Panc1 (cell line): ENCODE results near the gene ATAD5. TPM values are rescaled to one million over a fixed set of nuclear protein-coding genes. Genes with fewer than 3 reads are reported as not detected.
A peak's percentile ranks its signal among the peaks of the same experiment; 100 is the strongest.
"Not testable (repeated sequence)": the region's sequence is repeated elsewhere in the genome, so short reads cannot be mapped to it uniquely, and the experiment has no call there.

Source experiments
- ATAC-seq: fragments of 200-7000 bp; cut with Tn5 transposase; 2 replicates; pipeline ENCODE4 v1.9.1; 2020; ENCODE audit warnings: mild to moderate bottlenecking, moderate library complexity
- BruUV-seq: library from RNA; stranded (reverse); fragments of 400-500 nt; replicated peaks from 2 replicates; lab custom pipeline; 2021; lab: Mats Ljungman, UMichigan
- CTCF ChIA-PET: fragments of 300-600 bp; sonication (Branson Sonifier 250); formaldehyde crosslinking; loops from one replicate; lab custom pipeline; 2022; ENCODE audit warnings: antibody characterized with exemption; lab: Charles Lee
- POLR2A ChIA-PET: fragments of 300-600 bp; sonication (Branson Sonifier 250); formaldehyde crosslinking; loops from one replicate; lab custom pipeline; 2022; ENCODE audit warnings: antibody characterized with exemption; lab: Charles Lee
- DNase-seq: peaks from one replicate; pipeline ENCODE4 v3.0.0-alpha.2; 2010; ENCODE audit warnings: low read depth, low spot score
- H3K27ac ChIP-seq: 2 replicates; pipeline ENCODE4 v1.5.1; 2011; ENCODE audit warnings: mild to moderate bottlenecking, low read length, inconsistent platforms
- H3K27me3 ChIP-seq: fragments of 200-500 bp; sonication (Bioruptor generic); 2 replicates; pipeline ENCODE4 v1.6.0; 2014; ENCODE audit warnings: low read length, inconsistent platforms; ENCODE audit not compliant: control insufficient read depth, insufficient read depth
- H3K36me3 ChIP-seq: fragments of 200-500 bp; sonication (Bioruptor generic); 2 replicates; pipeline ENCODE4 v1.5.1; 2014; ENCODE audit warnings: inconsistent platforms, mild to moderate bottlenecking, low read length, moderate library complexity; ENCODE audit not compliant: control insufficient read depth, insufficient read depth
- H3K4me1 ChIP-seq: 2 replicates; pipeline ENCODE4 v1.5.1; 2011; ENCODE audit warnings: inconsistent platforms, mild to moderate bottlenecking, low read length, moderate library complexity; ENCODE audit not compliant: control insufficient read depth, insufficient read depth
- H3K4me3 ChIP-seq, 2 experiments: 2 replicates each; pipeline ENCODE4 v1.5.1; 2011 to 2012; ENCODE audit warnings: low read depth in 2 of 2, low read length in 2 of 2, mild to moderate bottlenecking in 2 of 2, inconsistent platforms in 1 of 2, moderate library complexity in 1 of 2
- H3K9me3 ChIP-seq: fragments of 200-500 bp; sonication (Bioruptor generic); 2 replicates; pipeline ENCODE4 v1.5.1; 2014; ENCODE audit warnings: low read depth, mild to moderate bottlenecking, inconsistent platforms, low read length, moderate library complexity; ENCODE audit not compliant: control insufficient read depth, insufficient read depth
- CTCF ChIP-seq: fragments of 450-650 bp; IDR thresholded peaks from 2 replicates; pipeline ENCODE4 v1.5.1; 2017; ENCODE audit warnings: mild to moderate bottlenecking
- POLR2AphosphoS5 ChIP-seq: IDR thresholded peaks from 2 replicates; pipeline ENCODE4 v1.6.1; 2012; ENCODE audit warnings: mild to moderate bottlenecking, low read depth, low read length, moderate library complexity
- SIN3A ChIP-seq: IDR thresholded peaks from 2 replicates; pipeline ENCODE4 v1.6.1; 2012; ENCODE audit warnings: low read depth, mild to moderate bottlenecking, low read length, moderate library complexity, borderline replicate concordance; ENCODE audit not compliant: insufficient read depth
- TCF7L2 ChIP-seq: IDR thresholded peaks from 2 replicates; pipeline ENCODE4 v1.6.1; 2011; ENCODE audit warnings: mild to moderate bottlenecking, low read depth, low read length, inconsistent platforms
- in situ Hi-C: cut with HindIII; loops from 2 replicates; pipeline ENCODE4 v1.10.0; 2016; ENCODE audit warnings: low sequenced_read_pairs, low pct_unique_long_range_greater_than_20kb
- intact Hi-C: fragments of 100-400 bp; cut with micrococcal nuclease; formaldehyde crosslinking; loops from one replicate; pipeline ENCODE4 v1.10.0; 2022; ENCODE audit not compliant: unreplicated experiment
- total RNA-seq: library from RNA; stranded (reverse); gene quantifications from one replicate; pipeline ENCODE4 v1.2.1, GENCODE V29; 2021; ENCODE audit not compliant: unreplicated experiment
- TF ChIP-seq, protein P1 (sequence below), 2 experiments: IDR thresholded peaks; 2 replicates each; pipeline ENCODE4 v1.6.1; 2011 to 2012; ENCODE audit warnings: low read depth in 2 of 2, control low read depth in 1 of 2, low read length in 1 of 2, mild to moderate bottlenecking in 1 of 2, moderate library complexity in 1 of 2; ENCODE audit not compliant: insufficient read depth in 1 of 2

The ATAD5 gene
- total RNA-seq, 1 experiment from 2014 or later, result 11.5 TPM

- Histone ChIP-seq H3K4me1 (no peaks in the 10 kb centered on the region), H3K27me3 (no peaks in the 10 kb centered on the region), H3K4me3 (no peak overlapping the region), H3K36me3 (no peaks in the 10 kb centered on the region), H3K9me3 (no peaks in the 10 kb centered on the region), H3K27ac (no peak overlapping the region)
- in situ Hi-C loops, result no loop called here
- CTCF ChIA-PET, result interaction anchor here (0.6 kb wide), 1 partner anchor 70 kb away, joined by 4 read pairs; no protein-coding TSS in a partner anchor
- ATAC-seq (0 out of 2 replicates have a peak, but pooled peaks have one; percentile 7), DNase-seq (no peak)
- intact Hi-C loops, result no loop called here
- POLR2A ChIA-PET, result no interaction called here
- TF ChIP-seq TCF7L2, result no peak
- no peak for TF ChIP-seq POLR2AphosphoS5
- TF ChIP-seq CTCF, result no peak
- no TSS peak for BruUV-seq
Observed at GRCh38 chr17:30930495-30930894, 98.7 kb downstream of the ATAD5 start.

DNA sequence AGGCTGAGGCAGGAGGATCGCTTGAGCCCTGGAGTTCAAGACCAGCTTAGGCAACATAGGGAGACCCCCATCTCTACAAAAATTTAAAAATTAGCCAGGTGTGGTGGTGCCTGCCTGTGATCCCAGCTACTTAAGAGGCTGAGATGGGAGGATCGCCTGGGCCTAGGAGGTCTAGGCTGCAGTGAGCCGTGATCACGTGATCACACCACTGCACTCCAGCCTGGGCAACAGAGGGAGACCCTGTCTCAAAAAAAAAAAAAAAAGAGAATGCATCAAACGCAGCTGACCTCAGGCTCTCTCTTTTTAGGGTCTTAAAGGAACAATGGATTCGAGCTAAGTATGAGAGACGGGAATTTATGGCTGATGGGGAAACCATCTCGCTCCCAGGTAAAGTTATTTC, 99.8 kb downstream of the ATAD5 start:
- intact Hi-C loops, BruUV-seq, DNase-seq, H3K4me3 ChIP-seq, H3K4me1 ChIP-seq, in situ Hi-C loops, ATAC-seq, H3K27me3 ChIP-seq, H3K9me3 ChIP-seq, H3K36me3 ChIP-seq, H3K27ac ChIP-seq, CTCF ChIA-PET: not testable (repeated sequence)
- POLR2A ChIA-PET, result interaction anchor here (0.7 kb wide), 1 partner anchor 513 kb away, joined by 6 read pairs; no protein-coding TSS in a partner anchor

DNA sequence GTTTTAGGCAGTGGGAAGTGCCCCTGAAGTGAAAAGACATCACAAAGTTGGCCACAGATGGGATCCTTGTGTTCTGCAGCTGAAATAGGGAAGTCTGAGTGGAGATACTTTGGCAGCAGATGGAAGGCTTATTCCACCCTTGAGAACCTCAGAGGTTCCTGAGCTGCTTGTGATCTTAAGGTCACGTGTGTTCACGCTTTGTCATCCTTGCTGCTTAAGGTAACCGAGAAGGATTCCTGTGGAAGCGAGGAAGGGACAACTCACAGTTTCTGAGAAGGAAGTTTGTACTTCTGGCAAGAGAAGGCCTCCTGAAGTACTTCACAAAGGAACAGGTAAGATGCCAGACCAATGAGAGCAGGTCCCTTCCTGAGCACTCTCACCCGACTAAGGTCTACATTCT, 102.2 kb downstream of the ATAD5 start:
- Histone ChIP-seq H3K4me1 (no peaks in the 10 kb centered on the region), H3K36me3 (no peaks in the 10 kb centered on the region), H3K9me3 (no peaks in the 10 kb centered on the region), H3K4me3 (no peak overlapping the region), H3K27ac (no peak overlapping the region), H3K27me3 (no peaks in the 10 kb centered on the region)
- in situ Hi-C loops, result no loop called here
- TF ChIP-seq POLR2AphosphoS5 (no peak), SIN3A (no peak), TCF7L2 (no peak), CTCF (no peak)
- TF ChIP-seq, protein P1, sequence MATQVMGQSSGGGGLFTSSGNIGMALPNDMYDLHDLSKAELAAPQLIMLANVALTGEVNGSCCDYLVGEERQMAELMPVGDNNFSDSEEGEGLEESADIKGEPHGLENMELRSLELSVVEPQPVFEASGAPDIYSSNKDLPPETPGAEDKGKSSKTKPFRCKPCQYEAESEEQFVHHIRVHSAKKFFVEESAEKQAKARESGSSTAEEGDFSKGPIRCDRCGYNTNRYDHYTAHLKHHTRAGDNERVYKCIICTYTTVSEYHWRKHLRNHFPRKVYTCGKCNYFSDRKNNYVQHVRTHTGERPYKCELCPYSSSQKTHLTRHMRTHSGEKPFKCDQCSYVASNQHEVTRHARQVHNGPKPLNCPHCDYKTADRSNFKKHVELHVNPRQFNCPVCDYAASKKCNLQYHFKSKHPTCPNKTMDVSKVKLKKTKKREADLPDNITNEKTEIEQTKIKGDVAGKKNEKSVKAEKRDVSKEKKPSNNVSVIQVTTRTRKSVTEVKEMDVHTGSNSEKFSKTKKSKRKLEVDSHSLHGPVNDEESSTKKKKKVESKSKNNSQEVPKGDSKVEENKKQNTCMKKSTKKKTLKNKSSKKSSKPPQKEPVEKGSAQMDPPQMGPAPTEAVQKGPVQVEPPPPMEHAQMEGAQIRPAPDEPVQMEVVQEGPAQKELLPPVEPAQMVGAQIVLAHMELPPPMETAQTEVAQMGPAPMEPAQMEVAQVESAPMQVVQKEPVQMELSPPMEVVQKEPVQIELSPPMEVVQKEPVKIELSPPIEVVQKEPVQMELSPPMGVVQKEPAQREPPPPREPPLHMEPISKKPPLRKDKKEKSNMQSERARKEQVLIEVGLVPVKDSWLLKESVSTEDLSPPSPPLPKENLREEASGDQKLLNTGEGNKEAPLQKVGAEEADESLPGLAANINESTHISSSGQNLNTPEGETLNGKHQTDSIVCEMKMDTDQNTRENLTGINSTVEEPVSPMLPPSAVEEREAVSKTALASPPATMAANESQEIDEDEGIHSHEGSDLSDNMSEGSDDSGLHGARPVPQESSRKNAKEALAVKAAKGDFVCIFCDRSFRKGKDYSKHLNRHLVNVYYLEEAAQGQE (IDR thresholded peaks at IDR 0.05; ENCODE audit: insufficient read depth in 1 of 2, low read depth in 2 of 2, low read length in 1 of 2), result no peak
- ChIA-PET CTCF (no interaction called here), POLR2A (interaction anchor here (0.6 kb wide), 1 partner anchor 517 kb away, joined by 4 read pairs; no protein-coding TSS in a partner anchor)
- DNase-seq (no peak), ATAC-seq (no peak)
- BruUV-seq, result no TSS peak
- intact Hi-C loops, result no loop called here
